HTERT RPE-1 (cell line): ENCODE data around the gene APBB2.

Experiments
- in situ Hi-C: fragments of 300-500 bp; cut with MboI; formaldehyde crosslinking; loops from 4 replicates; pipeline ENCODE4 v1.14.3; 2020; ENCODE audit warnings: low sequenced_read_pairs

APBB2 gene

DNA sequence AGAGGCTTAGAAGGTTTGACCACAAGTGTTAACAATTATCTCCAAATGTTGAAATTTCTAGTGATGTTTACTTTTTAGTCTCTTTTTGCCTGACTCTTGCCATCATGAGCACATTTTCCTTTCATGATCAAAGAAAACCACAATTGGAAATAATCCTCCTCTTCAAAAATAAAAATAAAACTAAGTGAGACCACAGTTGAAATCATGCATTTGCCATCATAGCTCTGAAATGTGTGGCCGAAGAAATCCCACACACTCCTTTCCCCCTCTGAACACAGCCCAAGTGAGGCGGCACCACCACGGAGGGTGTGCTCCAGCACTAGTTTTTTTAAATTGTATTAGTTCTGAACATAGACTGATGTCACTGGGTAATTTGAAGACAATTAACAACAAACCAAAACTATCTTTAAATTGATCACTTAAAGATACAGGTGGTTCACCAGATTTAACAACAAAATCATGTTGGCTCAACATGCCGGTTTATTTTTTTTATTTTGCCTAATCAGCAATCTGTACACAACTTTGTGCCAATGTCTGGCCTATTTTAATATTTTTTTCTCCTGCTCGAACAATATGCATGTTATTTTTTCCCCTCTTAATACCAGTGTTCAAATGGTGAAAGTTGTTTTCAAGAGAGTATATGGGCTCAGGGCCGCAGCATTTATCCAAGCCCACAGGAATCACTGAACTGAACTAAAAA, 17.6 kb downstream of the APBB2 start:
- in situ Hi-C loops, result no loop called here

GRCh38 chr4:41192136-41192535, 22.2 kb downstream of the APBB2 start:
- in situ Hi-C loops, result no loop called here

DNA sequence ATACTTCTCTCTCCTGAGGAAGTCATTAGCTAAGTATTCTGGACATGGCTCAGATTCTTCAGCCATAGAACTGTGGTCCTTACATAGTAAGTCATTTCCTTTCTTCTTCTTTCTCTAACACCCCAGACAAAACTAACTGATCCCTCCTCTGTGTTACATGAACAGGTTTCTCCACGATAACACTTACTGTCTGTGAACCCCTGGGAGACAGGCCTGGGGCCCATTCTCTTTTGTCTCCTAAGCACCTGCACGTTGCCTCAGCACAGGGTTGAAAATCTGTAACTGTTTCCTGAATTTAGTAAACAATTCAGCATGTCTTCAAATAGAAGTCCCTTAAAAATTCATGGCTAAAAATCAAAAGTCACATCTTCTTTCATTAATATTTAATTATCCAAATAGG, 24.7 kb downstream of the APBB2 start:
- in situ Hi-C loops, result no loop called here

GRCh38 chr4:41189076-41189475, 25.3 kb downstream of the APBB2 start:
- in situ Hi-C loops, result no loop called here

- in situ Hi-C loops, result no loop called here
Observed at GRCh38 chr4:41185614-41186592, 28.4 kb downstream of the APBB2 start.

GRCh38 chr4:41184009-41184408, 30.3 kb downstream of the APBB2 start:
- in situ Hi-C loops, result no loop called here

GRCh38 chr4:41183021-41183553, 31.3 kb downstream of the APBB2 start:
- in situ Hi-C loops, result no loop called here

DNA sequence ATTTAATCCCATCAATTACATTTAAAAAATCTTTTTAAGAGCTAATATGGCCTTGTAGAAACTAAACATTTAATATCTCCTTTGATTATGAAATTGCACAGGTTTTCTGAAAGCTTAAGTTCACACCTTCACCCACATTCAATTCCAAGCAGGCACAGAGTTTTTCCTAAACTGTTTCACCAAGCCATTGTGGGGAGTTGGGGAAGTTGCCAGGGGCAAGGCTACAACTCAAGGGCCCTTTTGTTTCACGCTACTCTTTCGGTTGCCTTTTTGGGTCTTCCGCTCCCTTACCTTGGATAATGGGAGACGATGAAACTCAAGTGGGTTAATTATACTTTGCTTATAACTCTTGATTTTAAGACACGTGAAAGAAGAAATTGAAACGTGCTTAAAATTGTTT, 33.3 kb downstream of the APBB2 start:
- in situ Hi-C loops, result no loop called here

DNA sequence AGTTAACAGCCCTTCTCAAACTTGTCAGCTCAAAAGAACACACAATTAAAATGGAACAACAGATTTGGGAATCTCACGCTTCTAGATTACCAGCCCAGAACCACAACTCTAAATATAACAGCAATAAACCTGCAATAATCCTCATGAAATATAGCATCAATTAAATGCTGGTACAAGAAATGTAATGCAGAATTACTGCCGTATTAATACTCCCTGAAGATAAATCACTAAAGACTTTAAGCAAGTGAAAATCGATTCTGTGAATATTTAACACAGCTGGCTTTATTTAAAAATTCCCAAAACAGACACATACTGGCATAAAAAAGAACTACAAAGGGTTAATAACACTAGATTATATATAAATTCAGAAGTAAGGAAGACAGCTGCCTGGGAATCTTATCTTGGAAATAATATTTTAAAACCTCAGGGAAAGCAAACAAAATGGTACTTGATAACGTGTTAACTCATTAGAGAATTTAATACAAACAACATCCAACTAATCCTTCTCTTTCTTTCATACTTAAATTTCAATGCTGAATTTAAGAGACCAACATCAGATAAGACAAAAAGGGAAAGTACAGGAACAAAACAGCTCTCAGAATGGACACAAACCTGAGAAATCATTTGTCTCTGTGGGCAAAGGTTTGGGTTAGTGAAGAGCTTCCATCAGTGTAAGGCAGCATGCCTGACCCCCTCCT, 34.7 kb downstream of the APBB2 start:
- in situ Hi-C loops, result no loop called here

- in situ Hi-C loops, result no loop called here
Observed at GRCh38 chr4:41178372-41179370, 35.7 kb downstream of the APBB2 start.

DNA sequence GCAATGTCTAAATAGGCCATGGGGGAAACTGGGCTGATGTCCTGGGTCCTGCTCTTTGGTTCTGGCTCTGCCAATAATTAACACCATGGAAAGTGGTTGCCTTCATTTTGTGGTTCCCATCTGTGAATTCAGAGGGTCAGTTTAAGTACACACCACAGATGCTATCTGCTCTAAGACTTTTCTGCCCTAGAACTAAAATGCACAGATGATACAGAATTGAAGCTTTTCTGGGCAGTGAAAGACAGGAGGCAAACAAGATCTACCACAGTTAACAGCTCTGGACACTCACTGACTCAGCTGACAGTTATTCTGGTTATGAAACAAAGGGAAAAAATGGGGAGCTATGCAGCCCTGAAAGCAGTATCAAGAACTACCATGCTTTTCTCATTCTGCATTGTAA, 37.3 kb downstream of the APBB2 start:
- in situ Hi-C loops, result no loop called here

DNA sequence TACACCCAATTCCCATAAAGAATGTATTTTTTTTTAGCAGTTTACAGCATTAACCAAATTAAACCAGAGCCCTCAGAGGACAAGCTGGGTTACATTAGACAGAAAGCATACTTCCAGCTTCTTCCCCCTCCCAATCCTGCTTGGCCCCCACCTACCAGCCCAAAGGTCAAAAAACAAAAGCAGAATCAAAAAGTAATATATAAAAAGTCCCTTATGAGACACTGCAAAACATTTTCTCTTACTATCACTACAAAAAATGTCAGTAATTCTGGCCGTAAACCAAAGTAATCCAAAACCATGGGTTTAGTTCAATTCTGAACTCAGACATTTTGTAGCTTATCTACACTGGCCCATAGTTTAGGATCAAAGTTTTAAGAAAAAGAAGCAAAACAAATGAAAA, 38.0 kb downstream of the APBB2 start:
- in situ Hi-C loops, result no loop called here

GRCh38 chr4:41175794-41176193, 38.5 kb downstream of the APBB2 start:
- in situ Hi-C loops, result no loop called here

- in situ Hi-C loops, result no loop called here
Observed at GRCh38 chr4:41174444-41174843, 39.9 kb downstream of the APBB2 start.

DNA sequence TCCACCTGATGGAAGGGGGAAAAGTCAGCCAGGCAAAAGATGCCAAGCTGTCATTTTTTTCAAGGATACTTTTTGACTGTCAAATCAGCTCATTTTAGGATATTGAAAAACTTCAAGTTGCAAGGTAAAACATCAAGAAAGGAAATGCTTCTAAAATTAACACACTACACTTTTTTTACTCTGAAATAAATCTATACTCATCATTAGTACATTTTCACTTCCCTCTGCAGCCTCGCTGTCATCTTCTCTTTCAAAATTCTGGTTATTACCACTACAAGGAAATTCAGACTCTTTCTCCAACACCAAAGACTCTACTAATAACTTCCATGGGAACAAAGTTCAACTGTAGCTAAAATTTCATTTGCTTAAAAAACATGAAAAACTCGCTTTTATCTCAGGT, 41.6 kb downstream of the APBB2 start:
- in situ Hi-C loops, result no loop called here

DNA sequence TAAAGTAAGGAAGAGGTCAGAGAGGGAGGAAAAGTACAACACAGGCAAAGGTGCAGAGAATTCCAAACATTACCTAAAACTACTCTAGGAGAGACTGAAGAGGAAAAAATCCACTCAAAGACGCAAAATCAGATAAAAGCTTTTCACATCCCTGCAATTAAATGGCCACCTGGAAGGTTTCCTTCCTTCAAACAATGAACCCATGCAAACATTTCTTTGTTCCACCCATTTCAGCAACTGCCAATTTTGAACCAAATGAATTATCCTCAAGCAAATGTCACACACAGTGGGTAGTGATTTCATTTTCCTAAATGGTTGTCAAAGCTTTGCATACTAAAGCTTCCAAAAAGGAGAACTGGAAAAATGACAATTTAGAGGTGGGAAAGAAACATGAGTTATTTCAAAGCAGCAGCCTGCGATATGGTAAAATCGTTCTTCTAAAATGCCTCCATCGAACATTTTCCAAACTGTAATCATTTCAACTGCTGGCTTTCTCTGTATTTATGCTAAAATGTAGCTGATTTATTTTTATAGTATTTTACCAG, 45.0 kb downstream of the APBB2 start:
- in situ Hi-C loops, result no loop called here

DNA sequence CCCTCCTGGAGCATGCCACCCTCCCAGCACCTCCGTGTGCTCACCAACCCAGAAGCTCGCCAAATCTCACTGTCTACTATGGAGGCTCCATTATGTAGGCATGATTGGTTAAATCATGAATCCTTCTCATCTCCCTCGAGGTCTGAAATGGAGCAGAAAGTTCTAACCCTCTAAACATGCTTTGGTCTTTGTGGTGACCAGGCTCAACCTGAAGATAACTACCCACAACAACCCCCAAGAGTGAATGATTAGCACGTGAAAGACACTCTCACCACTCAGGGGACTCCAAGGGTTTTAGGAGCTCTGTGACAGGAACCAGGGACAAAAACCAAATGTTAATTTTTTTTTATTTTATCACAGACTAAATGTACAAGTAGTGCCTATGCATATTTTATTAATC, 47.2 kb downstream of the APBB2 start:
- in situ Hi-C loops, result no loop called here

GRCh38 chr4:41164405-41164804, 49.9 kb downstream of the APBB2 start:
- in situ Hi-C loops, result no loop called here

DNA sequence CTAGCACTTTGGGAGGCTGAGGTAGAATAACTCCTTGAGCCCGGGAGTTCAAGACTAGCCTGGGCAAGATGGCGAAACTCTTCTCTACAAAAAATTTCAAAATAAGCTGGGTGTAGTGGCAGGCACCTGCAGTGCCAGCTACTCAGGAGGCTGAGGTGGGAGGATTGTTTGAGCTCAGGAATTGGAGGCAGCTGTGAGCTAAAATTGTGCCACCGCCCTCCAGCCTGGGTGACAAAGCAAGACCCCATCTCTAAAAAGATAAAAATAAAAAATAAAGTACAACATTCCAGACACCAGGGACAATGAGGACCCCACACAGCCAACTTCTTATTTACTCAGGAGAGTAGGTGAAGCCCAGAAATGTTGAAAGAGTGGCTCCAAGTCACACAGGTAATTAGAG, 53.0 kb downstream of the APBB2 start:
- in situ Hi-C loops, result no loop called here

DNA sequence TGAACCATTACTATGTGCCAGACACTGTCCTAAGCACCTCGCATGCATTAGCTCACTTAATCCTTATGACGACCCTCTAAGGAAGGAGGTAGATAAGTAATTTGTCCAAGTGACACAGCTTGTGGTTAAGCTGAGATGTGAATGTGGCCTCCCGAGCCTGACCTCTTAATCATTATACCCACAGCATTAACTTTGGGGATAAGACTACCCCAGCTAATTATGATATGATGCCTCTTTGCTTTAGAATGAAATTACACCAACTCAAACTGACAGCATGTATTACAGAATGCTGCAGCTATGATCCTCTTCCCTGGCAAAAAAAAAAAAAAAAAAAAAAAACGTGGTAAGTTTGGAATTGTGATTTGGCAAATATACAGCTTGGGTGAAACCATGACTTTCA, 53.5 kb downstream of the APBB2 start:
- in situ Hi-C loops, result no loop called here
